Erythroblast (primary cell): ENCODE data around the gene LIM2.

Experiments used
- DNase-seq, 2 experiments: peaks; one replicate each; lab custom pipeline; 2025; lab: John Stamatoyannopoulos, UW
- GATA1 ChIP-seq: IDR thresholded peaks from 2 replicates; pipeline ENCODE4 v1.6.1; 2011; ENCODE audit warnings: low read depth, mild to moderate bottlenecking, control low read depth, low read length, moderate library complexity
- POLR2A ChIP-seq: IDR thresholded peaks from 2 replicates; pipeline ENCODE4 v1.6.1; 2011; ENCODE audit warnings: mild to moderate bottlenecking, low read length

Gene LIM2

DNA sequence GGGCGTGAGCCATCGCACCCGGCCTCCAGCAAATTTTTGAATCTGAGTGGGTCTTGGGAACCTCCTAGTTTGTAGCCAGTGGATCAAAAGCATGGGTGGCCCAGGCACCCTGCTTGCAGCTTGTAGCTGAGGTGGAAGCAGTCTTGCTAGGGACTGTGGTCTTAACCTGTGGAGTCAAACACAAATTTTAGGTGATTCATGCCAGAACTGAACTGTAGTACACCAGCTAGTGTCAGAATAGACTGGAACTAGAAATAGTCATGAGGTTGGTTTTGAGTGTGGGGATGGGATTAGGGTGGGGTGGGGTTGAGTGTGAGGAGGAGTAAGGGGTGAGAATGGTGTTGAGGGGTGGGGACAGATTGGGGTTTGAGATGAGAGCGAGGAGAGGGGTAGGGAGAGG, 5.8 kb downstream of the LIM2 start:
- no peak for DNase-seq
- TF ChIP-seq POLR2A (no peak), GATA1 (no peak)

DNA sequence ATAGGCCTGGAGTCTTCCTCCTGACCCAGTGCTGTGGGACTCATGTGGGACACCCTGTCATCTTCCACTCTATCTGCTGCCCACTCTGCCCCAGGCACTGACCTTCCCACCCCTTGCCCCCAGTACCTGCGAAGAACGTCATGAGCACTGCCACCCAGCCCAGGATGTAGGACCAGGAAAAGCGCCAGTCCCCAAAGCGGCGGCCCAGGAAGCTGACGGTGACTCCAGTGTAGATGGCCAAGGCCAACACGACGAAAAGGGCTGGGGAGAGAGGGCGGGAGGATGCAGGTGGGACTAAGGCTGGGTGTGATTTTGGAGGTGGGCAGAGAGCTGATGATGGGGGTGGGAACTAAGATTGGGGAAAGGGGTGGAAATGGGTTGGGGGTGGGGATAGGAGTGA, 7.4 kb downstream of the LIM2 start:
- no peak for DNase-seq
- TF ChIP-seq POLR2A = no peak
- no peak for TF ChIP-seq GATA1

- no peak for TF ChIP-seq POLR2A
- no peak for TF ChIP-seq GATA1
- DNase-seq = no peak
Observed at GRCh38 chr19:51377422-51377821, 10.4 kb downstream of the LIM2 start.

DNA sequence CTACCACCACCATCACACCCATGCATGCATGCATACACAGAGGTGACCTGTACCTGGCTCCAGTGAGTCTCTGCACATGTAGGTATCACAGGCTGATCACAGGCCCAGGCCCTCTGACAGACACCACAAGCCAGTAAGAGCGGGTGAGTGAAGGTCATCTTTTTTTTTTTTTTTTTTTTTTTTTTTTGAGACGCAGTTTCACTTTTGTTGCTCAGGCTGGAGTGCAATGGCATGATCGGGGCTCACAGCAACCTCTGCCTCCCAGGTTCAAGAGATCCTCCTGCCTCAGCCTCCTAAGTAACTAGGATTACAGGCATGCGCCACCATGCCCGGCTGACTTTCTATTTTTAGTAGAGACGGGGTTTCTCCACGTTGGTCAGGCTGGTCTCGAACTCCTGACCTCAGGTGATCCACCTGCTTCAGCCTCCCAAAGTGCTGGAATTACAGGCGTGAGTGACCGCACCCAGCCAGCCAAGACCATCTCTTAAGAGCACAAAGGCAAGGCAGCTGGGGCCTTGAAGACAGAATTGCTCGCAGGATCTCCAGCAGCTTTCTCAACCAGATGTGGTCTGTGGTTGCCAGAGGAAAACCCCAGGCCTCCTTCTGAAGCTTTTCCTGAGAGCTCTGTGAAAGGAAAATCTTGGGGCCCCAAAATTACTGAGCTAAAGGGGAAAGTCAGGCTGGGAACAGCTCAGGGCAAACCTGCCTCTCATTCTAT, 12.1 kb downstream of the LIM2 start:
- DNase-seq = no peak
- no peak for TF ChIP-seq POLR2A
- no peak for TF ChIP-seq GATA1

GRCh38 chr19:51372649-51373504, 14.9 kb downstream of the LIM2 start, which contains the start of gene NKG7:
Gene NKG7, minus strand, starts transcription at chr19:51372654. Its CDS starts 119 bp downstream, at chr19:51372535.
- DNase-seq = no peak
- TF ChIP-seq POLR2A (no peak), GATA1 (no peak)

DNA sequence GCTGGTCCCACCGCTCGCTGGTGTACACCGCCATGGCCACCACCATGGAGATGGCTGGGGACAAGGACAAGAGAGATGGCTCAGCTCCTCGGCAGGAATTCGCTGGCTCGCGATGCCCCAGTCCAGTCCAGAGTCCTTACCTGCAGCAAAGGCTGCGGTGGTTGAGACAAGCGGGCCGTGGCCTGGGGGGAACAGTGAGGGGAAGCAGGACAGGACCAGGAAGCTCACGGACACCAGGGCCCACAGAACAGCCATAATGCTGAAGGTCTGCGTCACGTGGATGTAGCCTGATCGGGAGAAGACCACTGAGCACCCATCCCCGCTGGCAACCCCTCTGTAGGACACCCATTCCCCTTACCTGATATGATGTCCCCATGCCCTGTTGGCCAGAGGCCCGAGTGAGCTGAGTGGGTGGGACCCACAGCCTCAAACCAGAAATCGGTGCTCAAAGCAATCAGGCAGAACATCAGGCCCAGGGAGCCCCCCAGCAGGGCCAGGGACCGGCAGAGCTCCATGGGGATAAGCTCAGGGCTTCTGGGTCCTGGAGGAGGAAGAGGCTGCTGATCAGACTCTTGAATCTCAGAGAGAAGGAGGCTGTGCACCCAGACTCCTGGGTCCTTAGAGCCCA, 15.6 kb downstream of the LIM2 start:
- no peak for DNase-seq
- TF ChIP-seq POLR2A = no peak
- no peak for TF ChIP-seq GATA1

DNA sequence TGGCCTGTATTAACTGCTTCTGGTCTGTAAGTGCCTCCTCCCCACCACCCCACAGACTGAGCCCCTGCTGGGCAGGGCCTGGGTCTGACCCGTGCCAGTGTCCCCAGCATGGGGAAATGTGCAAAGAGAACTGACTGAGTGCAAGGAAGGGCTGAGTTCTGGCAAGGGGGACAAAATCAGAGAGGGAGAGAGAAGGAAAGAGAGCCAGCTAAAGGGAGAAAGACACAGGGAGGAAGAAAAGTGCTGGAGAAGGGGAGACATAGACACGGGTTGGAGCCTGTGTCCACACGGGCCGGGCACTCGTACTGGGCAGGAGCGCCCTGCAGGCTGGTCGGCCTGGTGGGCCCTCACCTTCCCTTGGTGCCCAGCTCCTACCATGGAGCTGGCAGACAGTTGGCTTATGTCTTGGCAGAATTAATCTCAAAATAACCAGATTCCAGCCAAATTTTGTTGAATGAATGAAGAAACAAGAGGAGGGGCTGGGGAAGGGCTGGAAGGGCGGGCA, 16.5 kb downstream of the LIM2 start:
- DNase-seq = no peak
- TF ChIP-seq POLR2A (no peak), GATA1 (no peak)

GRCh38 chr19:51370230-51370629, 17.5 kb downstream of the LIM2 start:
- TF ChIP-seq POLR2A (no peak), GATA1 (no peak)
- DNase-seq = no peak

DNA sequence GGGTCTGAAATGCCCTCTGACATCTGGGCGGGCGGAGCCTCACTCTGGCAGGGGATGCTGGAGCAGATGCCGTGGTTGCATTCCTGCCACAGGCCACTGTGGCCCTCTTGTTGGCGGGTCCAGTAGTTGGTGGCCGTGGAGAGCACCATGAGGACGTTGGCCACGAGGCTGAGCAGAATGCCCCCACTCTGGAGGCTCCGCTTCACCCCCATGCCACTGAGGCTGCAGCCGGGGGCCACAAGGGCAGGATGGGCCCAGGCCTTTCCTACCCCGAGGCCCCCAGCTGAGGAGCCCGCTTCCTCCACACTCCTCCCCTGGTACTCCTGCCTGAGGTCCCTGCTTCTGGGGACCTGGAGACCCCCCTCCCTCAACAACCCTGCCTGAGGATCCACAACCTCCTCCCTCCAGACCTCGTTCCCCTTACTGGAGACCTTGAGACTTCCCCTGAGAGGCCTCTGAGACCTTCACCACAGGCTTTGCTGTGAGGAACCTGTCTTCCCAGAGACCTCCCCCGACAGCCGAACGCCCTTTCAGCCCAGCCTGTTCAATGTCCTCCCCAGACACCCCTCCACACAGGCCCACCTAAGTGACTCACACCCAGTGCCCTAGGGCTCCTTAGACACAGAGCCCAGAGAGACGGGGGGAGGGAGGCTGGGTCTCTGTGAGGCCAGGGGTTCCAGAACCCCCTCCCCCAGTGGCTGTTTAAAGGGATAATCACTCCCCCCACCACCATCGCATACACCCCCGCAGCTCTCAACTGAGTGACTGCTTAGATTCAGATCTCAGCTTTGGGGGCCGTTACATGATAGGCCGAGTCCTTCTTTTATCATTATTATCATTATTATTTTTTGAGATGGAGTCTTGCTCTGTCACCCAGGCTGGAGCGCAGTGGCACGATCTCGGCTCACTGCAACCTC, 19.1 kb downstream of the LIM2 start, which contains the start of gene CLDND2:
TSS of gene CLDND2 (minus strand) at position 638 of the 917 bp plus-strand sequence. CDS start at position 212, 426 bp downstream.
- no peak for DNase-seq
- no peak for TF ChIP-seq GATA1
- TF ChIP-seq POLR2A = no peak

GRCh38 chr19:51367565-51368365, 20.0 kb downstream of the LIM2 start:
- TF ChIP-seq GATA1 (no peak), POLR2A (peak; percentile 81)
- DNase-seq = peak; percentile 99

GRCh38 chr19:51367255-51367564, 20.6 kb downstream of the LIM2 start:
- no peak for DNase-seq

More at GRCh38 chr19:51367255-51367564, 20.6 kb downstream of the LIM2 start:
- TF ChIP-seq GATA1 (no peak), POLR2A (no peak)
